Activated CD8-positive, alpha-beta T cell treated with anti-CD3 and anti-CD28 coated beads for 36 hours (primary cell): ENCODE measurements around the gene DHX34. TPM values are rescaled to one million over a fixed set of nuclear protein-coding genes. Genes with fewer than 3 reads are reported as not detected.

ENCODE experiments used
- ATAC-seq: fragments of 200-7000 bp; cut with Tn5 transposase; one replicate; pipeline ENCODE4 v1.10.0; 2021; ENCODE audit warnings: mild to moderate bottlenecking, moderate library complexity
- CTCF ChIA-PET: fragments of 350-600 bp; sonication (Branson Sonifier 250); formaldehyde crosslinking; loops from one replicate; lab custom pipeline; 2021; ENCODE audit warnings: antibody characterized with exemption; lab: Charles Lee
- POLR2A ChIA-PET: fragments of 350-600 bp; sonication (Branson Sonifier 250); formaldehyde crosslinking; loops from one replicate; lab custom pipeline; 2021; ENCODE audit warnings: antibody characterized with exemption; lab: Charles Lee
- DNase-seq: peaks from one replicate; pipeline ENCODE4 v3.0.0-alpha.2; 2020
- H3K27ac Mint-ChIP-seq: one replicate; pipeline ENCODE4 v1.8.0; 2021; ENCODE audit warnings: mild to moderate bottlenecking, mixed read lengths
- H3K27me3 Mint-ChIP-seq: one replicate; pipeline ENCODE4 v1.8.0; 2021; ENCODE audit warnings: mixed read lengths
- H3K36me3 Mint-ChIP-seq: one replicate; pipeline ENCODE4 v1.8.0; 2021; ENCODE audit warnings: low read depth, mixed read lengths
- H3K4me1 Mint-ChIP-seq: one replicate; pipeline ENCODE4 v1.8.0; 2021; ENCODE audit warnings: low read depth, mixed read lengths
- H3K4me3 Mint-ChIP-seq: one replicate; pipeline ENCODE4 v1.8.0; 2021; ENCODE audit warnings: mild to moderate bottlenecking, moderate library complexity, mixed read lengths
- H3K9me3 Mint-ChIP-seq: one replicate; pipeline ENCODE4 v1.8.0; 2021; ENCODE audit warnings: mixed read lengths
- CTCF ChIP-seq: fragments of 200-600 bp; IDR thresholded peaks from one replicate; pipeline ENCODE4 v1.8.0; 2022; ENCODE audit warnings: antibody characterized with exemption, mild to moderate bottlenecking
- intact Hi-C: fragments of 100-400 bp; cut with micrococcal nuclease; formaldehyde crosslinking; loops from one replicate; pipeline ENCODE4 v1.10.0; 2022
- total RNA-seq, 2 experiments: library from RNA; stranded (reverse); gene quantifications; one replicate each; pipeline ENCODE4 v1.2.3, GENCODE V29; 2021

The DHX34 gene
- total RNA-seq, 2 experiments from 2014 or later = 14.2 to 14.9 TPM

- no peak for TF ChIP-seq CTCF
- no peaks in the 10 kb centered on the region for H3K36me3 Mint-ChIP-seq
- peaks cover 8% of the 10 kb centered on the region for H3K4me1 Mint-ChIP-seq
- no peaks in the 10 kb centered on the region for H3K9me3 Mint-ChIP-seq
- H3K27me3 Mint-ChIP-seq = no peaks in the 10 kb centered on the region
- intact Hi-C loops = no loop called here
- H3K27ac Mint-ChIP-seq = no peak overlapping the region
- no peak overlapping the region for H3K4me3 Mint-ChIP-seq
- no peak for ATAC-seq
- CTCF ChIA-PET = interaction anchor here (0.9 to 1.8 kb wide), 2 partner anchors 10 to 34 kb away, joined by 3 to 6 read pairs; partner anchors contain the start of gene DHX34
- POLR2A ChIA-PET = no interaction called here
- DNase-seq = no peak
Observed at GRCh38 chr19:47339196-47339880, 9.8 kb upstream of the DHX34 start.

- Mint-ChIP-seq H3K36me3 (no peaks in the 10 kb centered on the region), H3K4me1 (peaks cover 8% of the 10 kb centered on the region), H3K9me3 (no peaks in the 10 kb centered on the region), H3K4me3 (no peak overlapping the region), H3K27me3 (no peaks in the 10 kb centered on the region), H3K27ac (no peak overlapping the region)
- TF ChIP-seq CTCF = no peak
- intact Hi-C loops = no loop called here
- ChIA-PET CTCF (interaction anchor here (0.9 to 1.8 kb wide), 3 partner anchors 8 to 36 kb away, joined by 3 to 6 read pairs (median 3); partner anchors contain the start of gene DHX34), POLR2A (no interaction called here)
- ATAC-seq (no peak), DNase-seq (no peak)
Observed at GRCh38 chr19:47340477-47341208, 8.5 kb upstream of the DHX34 start.

GRCh38 chr19:47341734-47342133 lies 7.4 kb upstream of the DHX34 start:
- Mint-ChIP-seq H3K27ac (no peak overlapping the region), H3K9me3 (no peaks in the 10 kb centered on the region), H3K36me3 (no peaks in the 10 kb centered on the region), H3K4me1 (peaks cover under 1% of the 10 kb centered on the region), H3K4me3 (no peak overlapping the region), H3K27me3 (no peaks in the 10 kb centered on the region)
- ChIA-PET POLR2A (no interaction called here), CTCF (interaction anchor here (1.3 kb wide), 1 partner anchor 10 kb away, joined by 3 read pairs; no protein-coding TSS in a partner anchor)
- no peak for ATAC-seq
- no peak for TF ChIP-seq CTCF
- DNase-seq = no peak
- intact Hi-C loops = no loop called here

- no peaks in the 10 kb centered on the region for H3K27me3 Mint-ChIP-seq
- DNase-seq (no peak), ATAC-seq (no peak)
- H3K4me3 Mint-ChIP-seq = no peak overlapping the region
- ChIA-PET CTCF (interaction anchor here (0.8 to 2.8 kb wide), 2 partner anchors 39 to 48 kb away, joined by 3 to 6 read pairs; no protein-coding TSS in a partner anchor), POLR2A (interaction anchor here (1.3 kb wide), 1 partner anchor 71 kb away, joined by 3 read pairs; no protein-coding TSS in a partner anchor)
- TF ChIP-seq CTCF = no peak
- no peaks in the 10 kb centered on the region for H3K9me3 Mint-ChIP-seq
- no peaks in the 10 kb centered on the region for H3K36me3 Mint-ChIP-seq
- intact Hi-C loops = no loop called here
- no peaks in the 10 kb centered on the region for H3K4me1 Mint-ChIP-seq
- no peak overlapping the region for H3K27ac Mint-ChIP-seq
Observed at GRCh38 chr19:47343194-47343802, 5.8 kb upstream of the DHX34 start.
